HG03565 (cell line): ENCODE measurements around the gene DPP6.

Experiments
- ATAC-seq: cut with Tn5 transposase; IDR thresholded peaks from one replicate; pipeline ENCODE4 v1.9.1; 2021; ENCODE audit warnings: mild to moderate bottlenecking, moderate library complexity; ENCODE audit not compliant: unreplicated experiment

DPP6 gene

DNA sequence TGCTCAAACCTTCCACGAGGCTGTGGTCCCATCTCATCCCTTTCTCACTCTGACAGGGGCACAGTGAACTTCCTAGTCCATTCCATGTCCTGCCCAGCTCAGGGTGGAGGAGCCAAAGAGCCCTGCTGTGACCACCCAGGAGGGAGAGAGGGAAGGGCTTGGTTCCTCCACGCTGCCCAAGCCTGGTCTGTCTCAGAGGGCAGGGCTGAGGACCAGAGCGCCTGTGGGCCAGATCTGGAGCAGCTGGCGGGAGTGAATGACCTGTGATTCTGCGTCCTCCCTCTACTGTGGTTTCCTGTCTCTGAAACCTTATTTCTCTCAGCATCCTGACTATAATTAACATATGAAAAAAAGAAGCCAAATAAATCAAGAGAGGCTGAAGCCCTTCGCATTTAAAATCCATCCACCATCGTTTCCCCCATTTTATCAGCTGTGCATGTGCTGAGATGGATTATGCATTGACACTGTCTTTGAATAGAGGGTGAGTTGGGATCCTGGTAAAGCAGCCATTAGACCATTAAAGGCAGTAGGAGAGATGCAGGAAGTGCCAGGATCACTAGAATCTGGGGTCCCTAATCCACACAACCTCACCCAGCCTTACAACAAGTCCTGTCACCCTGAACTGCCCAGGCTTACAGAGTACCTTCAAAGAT is 165.6 kb downstream of the DPP6 start:
- ATAC-seq = no peak

DNA sequence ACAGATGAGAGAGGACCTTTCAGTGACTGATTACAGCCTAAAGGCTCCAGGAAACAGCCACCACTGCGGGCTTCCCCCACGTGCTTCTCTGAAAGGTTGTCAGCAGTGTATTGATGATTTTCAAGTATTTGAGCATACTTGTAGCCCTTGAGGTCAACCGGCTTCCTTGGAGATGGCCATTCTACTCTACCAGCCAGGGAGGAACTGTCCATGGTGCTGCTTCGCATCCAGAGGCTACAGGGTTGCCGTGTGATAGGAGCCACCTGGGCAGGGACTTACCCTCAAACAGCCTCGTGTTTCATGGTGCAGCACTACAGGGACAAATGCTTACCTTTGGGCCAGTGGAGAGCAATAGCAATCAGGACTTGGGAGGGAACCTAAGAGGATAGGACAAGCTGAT is 179.5 kb downstream of the DPP6 start:
- no peak for ATAC-seq

DNA sequence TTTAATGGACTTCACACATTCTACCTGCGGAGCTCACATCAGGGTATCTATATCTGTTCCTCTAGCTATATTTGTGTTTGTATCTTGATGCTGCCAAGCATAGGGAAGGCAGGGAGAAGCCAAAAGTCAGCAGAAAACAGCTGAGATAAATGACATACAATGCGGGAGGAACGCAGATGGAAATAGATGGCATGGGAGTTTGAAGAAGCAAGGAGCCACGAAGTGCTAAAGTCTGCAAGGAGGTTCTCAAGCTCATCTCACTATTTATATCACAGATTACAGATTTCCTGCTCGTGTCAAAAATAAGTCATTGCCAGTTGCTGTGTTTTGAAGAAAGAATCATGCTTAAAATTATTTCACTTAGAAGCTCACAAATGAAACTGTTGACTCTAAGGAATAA is 180.5 kb downstream of the DPP6 start:
- ATAC-seq = no peak

DNA sequence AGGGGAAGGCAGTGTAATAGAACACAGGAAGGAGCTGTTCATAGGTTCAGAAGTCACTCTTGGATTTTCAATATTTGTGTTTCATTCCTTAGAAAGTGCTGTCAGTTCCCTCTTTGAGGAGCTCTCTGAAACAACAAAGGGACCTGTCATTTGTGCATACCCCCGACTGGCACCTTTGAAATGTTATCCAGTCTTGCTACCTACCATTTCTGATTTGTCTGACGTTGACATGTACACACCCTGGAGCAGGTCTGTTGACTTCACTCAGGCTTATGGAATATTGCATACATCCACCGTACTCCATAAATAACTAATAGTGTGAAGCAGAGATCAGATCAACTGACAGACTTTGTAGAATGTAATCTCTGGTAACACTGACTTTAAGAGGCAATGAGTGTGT is 189.8 kb downstream of the DPP6 start:
- ATAC-seq = no peak

DNA sequence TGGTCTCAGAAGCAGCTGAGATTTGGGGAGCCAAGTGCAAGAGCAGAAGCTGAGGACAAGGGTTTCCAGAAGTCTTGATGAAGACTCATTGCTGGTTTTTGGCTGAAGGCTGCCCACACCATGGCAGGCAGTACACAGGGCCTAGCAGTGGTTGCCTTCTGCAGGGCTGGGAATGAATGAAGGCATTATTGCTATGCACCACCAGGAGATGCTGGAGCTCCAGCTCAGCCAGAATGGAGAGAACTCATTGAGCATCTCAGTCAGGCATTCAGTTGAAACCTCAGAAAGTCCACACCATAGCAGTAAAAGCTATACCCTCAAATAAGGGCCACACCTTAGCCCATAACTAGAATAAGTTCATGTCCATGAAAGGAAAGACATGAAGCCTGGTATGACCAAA is 190.5 kb downstream of the DPP6 start:
- ATAC-seq = no peak

DNA sequence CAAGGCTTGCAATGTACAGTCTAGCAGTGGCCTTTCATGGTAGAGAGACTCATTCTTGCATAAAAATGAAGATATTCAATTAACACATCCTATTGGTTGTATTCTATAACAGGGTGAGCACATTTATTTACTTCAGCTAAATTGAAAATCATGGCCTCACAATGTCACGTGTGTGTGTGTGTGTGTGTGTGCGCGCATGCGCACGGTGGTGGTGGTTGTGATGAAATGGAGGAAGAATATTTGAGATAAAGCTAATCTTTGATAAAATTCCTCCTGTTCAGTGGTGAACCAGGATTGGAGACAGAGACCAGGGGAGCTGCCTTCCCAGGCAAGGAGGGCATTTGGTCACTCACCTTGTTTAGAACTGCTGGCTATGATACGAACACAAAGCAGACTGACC is 199.8 kb downstream of the DPP6 start:
- ATAC-seq = no peak

DNA sequence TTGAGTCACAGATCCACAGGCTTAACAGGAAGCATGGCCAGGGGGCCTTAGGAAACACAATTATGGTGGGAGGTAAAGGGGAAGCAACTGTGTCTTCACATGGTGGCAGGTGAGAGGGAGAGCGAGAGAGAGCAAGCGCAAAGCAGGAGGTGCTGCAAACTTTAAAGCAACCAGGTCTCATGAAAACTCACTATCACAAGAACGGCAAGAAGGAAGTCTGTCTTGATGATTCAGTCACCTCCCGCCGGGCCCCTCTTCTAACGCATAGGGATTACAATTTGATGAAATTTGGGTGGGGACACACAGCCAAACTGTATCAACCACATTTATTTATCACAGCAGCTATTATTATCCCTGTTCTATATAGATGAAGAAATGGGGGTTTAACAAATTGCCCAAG is 201.6 kb downstream of the DPP6 start:
- no peak for ATAC-seq

DNA sequence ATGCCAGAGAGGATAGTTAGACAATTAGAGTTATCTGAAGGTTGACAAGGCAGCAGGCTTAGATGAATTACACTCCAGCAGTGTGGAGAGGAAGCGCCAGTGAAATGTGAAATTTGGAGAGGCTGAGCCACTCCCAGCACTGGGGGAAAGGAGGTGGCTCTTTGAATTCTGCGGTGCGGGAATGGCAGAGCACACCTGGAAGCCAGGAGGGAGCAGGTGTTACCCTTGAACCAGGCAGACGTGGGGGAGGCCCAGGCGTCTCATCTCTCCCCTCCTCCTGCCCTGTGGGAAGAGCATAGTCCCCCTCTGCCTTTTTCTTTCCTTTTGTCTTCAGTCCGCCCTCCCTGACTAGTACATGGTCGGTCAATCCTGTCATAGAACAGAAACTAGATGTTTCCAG is 203.1 kb downstream of the DPP6 start:
- ATAC-seq = no peak

DNA sequence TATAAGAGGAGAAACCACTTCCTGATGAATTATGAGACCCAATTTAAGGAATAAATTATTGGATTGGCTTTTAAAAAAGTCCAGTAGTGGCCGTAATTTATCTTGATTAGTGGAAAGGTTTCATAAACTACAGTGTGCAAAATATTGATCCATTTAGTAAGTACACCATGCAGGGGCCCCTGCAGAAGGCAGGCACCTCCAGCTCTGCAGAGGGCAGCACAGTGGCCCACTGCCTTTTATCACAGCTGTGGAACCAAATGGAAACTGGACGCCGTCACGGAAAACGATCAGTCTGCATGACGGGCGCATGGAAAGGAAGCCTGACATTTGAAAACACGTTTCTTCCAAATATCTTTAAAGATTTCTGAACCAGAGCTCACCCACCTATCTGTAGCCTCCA is 204.0 kb downstream of the DPP6 start:
- ATAC-seq = no peak

DNA sequence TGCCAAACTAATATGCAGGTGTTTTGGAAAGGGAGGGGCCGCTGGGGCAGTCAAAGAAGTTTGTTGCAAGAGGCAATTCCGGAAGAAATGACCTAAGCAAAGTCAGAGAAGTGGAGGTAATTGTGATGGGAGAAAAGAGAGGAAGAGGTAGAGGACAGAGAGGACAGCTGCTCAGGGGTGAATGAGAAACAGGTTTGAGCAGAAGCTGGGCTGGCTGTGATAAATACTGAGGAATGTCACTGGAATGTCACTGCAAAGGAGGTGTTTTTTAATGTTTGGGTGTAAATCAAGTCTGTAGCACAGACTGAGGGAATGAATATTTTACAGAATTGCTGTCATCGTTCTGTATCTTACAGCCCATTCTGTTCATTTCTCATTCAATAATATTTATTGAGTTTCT is 207.2 kb downstream of the DPP6 start:
- ATAC-seq = no peak

DNA sequence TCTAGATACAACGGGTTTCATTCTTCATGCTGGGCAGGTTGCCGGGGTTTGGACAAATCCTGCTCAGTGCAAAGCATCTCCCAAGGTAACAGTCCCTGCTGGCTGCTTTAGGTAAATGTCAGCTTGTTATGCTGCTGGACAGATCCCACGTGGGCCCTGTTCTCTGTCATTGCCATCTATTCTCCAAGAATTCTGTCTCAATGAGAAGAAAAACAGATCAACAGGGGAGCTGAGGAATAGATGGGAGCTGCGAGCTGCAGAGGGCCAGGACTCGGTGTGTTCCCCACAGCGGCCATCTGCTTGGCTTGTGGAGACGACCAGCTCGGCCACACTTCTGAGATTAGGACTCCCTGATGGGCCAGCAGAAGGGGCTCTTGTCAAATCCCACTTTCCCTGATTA is 235.2 kb downstream of the DPP6 start:
- no peak for ATAC-seq

DNA sequence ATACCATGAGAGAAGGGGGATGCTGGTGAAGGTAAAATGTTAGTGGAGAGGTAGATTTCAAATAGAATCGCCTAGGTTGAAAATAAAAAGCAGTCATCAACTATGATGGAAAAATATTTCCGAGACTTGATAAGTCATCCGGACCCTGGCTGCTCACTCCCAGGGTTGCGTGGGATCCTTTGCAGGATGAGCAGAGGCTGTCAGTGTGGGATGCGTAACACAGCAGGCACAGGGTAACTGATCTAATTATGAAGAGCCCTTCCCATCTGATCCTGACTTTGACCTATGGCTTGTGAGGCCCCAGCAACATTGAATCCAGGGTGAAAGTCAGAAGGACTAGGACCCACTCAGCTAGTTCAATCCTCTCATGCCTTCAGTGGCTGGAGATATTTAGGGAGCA is 236.9 kb downstream of the DPP6 start:
- ATAC-seq = no peak

DNA sequence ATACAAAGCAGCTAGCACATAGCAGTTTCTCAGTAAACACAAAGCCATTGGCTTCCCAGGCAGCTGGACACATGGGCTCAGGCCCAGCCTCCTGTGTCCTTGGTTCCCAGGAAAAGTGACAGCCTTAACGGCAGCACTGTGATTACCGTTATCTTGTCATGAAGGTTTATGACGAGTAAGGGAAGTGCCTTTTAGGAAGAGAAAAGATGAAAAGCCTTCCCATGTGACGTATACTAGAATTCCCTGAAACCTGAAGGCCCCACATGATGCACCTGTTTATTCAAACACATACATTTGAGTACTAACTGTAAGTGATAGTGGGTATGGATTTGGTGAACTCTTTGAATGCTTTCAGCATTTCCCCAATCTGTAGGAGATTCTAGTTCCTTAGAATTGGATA is 244.2 kb downstream of the DPP6 start:
- no peak for ATAC-seq

DNA sequence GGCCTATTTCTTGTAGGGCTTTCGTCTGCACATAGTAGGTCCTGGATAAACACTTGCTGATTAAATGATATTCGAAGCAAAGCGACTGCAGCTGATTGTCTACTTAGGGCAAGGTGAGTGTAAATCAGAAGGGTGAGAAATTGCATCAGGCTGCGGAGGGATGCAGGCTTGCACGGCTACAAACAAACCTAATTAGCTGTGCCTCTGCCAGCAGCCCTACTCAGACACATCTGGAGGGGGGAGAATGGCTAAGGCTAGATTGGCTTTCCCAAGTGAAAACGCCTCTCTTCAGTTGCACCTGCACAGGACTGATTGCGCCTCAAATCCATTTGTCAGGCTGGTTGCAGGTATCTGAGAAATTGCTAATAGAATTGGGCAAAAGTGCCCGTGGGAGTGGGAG is 247.5 kb downstream of the DPP6 start:
- no peak for ATAC-seq

DNA sequence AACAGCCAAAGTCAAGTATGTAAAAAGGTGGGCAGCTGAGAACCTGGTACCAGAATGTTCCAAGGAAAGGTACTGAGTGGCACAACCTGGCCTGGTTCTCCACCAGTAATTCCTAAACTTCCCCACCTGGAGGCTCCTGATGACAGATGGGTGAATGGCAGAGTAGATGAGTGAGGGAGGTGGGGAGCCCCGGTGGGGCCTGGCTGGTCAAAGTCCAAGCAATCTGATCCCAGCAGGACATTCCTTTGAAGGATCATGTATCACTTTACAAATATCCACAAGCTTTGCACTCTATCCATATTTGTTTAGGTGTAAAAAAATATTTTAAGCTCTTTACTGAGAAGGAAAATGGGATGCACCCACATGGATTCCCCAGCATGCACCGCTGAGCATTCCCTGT is 250.2 kb downstream of the DPP6 start:
- no peak for ATAC-seq

DNA sequence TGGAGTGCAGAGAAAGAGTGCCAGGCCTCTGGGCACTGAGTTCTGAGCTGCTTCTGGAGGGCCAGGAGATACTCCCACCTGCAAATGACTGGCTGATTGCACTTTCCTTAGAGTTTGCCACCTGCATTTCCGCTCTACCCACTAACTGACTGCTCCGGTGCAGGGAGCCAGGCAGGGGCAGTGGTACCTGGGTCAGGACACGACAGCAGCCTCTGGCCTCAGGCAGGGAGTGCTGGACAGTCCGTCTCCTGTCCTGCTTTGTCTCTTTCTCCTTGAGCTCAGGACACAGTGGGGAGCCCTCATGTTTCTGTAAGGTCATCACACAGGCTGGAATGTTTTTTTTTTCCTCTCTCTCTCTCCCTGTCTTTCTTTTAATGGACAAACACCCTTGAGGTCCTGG is 252.0 kb downstream of the DPP6 start:
- ATAC-seq = no peak

DNA sequence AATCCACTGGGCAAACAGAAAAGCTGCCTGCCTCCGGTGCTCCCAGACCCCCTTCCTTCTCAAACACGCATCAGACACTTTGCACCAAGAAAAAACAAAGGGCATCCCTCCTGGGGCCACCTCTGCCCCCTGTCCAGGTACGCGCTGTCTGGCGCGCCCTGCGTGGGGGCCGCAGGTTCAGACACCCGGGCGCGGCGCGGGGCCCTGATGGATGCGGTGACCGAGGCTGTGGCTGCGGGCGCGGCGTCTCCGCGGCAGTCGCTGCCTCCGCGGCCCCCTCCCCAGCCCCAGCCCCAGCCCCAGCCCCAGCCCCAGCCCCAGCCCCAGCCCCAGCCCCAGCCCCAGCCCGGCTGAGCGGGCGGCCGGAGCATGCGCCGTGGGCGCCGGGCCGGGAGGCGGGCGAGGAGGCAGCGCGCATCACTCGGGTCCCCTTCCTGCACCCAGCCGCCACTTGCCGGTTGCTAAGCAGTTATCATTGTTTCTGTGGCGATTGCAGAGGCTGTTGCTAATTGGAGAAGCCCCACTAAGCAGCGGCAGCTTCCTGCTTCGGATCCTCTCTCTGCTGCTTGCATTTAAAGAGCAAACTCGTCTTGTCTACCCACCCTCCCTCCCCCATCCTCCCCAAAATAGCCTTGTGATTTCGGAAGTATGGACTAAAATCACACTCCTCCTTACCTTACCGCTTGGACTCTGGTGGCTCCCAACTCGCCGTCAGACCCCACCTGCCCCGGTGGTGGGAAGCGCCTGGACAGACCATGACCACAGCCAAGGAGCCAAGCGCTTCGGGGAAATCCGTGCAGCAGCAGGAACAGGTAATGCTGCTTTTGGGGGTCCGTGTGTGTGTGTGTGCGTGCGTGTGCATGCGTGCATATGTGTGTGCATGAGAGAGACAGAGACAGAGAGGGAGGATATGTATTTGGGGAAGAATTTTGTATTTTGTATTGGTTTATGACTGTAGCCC is 252.8 kb downstream of the DPP6 start:
- no peak for ATAC-seq

DNA sequence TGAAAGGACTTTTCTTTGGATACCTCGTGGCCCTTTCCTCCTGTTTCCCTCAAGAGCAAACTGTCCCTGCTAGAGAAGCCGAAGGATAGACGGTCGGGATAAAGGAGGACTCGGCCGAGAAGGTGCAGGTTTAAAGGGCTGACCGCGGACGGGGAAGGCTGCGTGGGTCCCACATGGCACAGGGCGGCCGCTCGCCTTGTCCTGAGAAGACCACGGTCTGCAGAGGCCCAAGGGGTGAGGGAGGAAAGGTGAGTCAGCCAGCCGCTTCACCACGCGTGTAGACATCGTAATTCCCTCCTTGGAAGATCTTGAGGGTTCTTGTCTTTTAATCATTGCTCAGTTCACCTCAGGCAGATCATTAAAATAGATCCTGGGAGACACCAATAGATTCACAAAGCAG is 253.8 kb downstream of the DPP6 start:
- ATAC-seq = no peak

DNA sequence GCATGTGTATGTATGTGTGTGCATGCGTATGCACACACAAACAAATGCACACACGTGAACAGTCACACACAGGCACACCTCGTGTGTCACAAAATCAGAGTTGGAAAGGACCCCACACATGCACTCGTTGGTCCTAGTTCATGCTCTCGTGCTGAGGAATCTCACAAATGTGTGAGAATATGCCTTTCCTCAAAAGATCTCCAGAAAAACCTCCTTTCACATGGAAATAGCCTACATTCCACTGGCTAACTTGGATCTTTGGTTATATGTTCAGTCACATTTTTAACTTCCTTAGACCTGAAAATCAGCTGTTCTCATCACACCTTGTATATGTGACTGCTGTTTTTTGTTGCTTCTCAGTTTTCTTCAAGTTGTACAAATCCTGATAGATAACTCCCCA is 256.7 kb downstream of the DPP6 start:
- no peak for ATAC-seq

DNA sequence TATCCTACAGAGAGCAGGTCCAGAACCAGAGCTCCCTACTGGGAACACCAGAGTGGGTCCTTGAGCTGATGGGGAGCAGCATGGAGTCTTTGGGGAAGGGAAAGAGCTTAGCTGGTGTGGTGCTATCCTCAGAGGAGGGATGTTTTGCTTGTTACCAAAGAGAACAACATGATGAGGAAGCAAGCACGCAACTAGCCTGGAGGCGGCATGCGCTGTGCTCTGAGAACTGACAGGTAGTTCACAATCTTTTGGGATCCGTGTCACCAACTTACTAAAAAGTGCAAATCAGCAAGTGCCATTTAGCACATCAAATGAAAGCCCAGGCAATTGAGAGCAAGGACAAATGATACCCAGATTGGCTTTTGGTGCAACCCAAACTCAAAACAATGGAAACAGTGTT is 257.9 kb downstream of the DPP6 start:
- ATAC-seq = no peak

DNA sequence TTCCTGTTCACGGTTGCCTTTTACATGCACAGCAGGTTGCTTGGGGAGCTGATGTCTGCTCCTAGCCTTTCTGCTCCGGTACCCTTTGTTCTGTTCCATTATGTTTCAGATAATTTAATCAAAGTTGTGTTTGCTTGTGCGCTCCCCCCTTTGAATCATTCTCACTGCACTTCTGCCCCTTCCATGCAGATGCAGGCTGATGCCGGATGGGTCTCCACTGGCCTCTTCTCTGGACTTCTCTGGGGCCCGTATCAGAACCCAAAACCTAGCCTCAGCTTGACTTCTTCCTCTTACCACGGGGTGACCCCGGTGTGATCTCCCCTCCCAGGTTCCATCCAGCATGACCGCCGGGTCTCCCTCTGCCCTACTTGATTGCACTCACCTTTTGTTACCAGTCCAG is 272.0 kb downstream of the DPP6 start:
- ATAC-seq = no peak

DNA sequence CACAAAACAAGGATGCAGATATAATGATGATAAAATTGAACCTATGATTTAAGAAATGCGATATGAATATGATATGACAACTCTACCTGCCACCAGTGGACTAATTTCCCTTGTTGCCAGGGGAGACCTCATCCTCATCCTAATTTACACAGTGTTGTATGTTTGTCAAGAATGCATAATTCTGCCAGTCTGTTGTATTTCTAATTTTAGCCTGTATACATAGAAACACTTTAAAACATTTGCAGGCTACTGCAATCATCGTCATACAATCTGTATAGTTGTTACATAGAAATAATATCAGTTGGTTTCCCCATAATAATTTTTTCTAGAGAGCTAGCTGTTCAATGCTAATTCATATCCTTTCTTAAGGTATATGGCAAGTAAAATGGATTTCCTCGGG is 274.2 kb downstream of the DPP6 start:
- no peak for ATAC-seq

DNA sequence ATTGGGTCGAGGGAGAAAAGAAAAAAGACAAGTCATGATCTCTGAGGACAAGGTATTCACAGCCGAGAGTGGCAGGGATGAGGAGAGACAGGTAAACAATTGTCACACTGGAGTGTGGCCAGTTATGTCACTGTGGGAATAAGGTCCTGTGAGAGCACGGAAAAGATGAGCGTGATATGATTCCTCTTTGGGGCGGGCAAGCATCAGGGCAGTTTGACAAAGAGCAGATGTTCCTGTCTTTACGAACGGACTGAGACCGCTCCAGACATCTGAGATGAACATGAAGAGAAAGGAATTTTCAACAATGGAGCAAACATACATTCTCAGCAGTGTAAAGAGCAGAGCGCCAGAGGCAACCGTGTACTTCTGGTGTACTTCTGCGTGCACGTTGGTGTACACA is 278.1 kb downstream of the DPP6 start:
- no peak for ATAC-seq
